CD14-positive monocyte (primary cell): Measurements from ENCODE around the gene BIK. TPM values are rescaled to one million over a fixed set of nuclear protein-coding genes. Genes with fewer than 3 reads are reported as not detected.
A peak's percentile ranks its signal among the peaks of the same experiment; 100 is the strongest.

Experiments
- DNase-seq, 3 donors: peaks; one replicate each; pipeline ENCODE4 v3.0.0-alpha.2; 2011 to 2022
- H2AFZ ChIP-seq: 2 replicates; pipeline ENCODE4 v1.6.0; 2012; ENCODE audit warnings: mild to moderate bottlenecking, low read depth, low read length, inconsistent platforms; ENCODE audit not compliant: insufficient read depth, poor library complexity, severe bottlenecking
- H3K27ac ChIP-seq, 2 donors: 1 replicate in 1 of 2; 2 replicates in 1 of 2; pipeline ENCODE4 v1.5.1; 2012 to 2013; ENCODE audit warnings: low read length in 2 of 2, control low read depth in 1 of 2, inconsistent platforms in 1 of 2, low read depth in 1 of 2, mild to moderate bottlenecking in 1 of 2
- H3K27me3 ChIP-seq, 2 donors: one replicate each; pipeline versions ENCODE4 v1.6.0 to v1.6.1; 2011 to 2013; ENCODE audit warnings: low read length in 2 of 2; ENCODE audit not compliant: control insufficient read depth in 2 of 2, insufficient read depth in 2 of 2
- H3K36me3 ChIP-seq, 2 donors: replicated peaks in 1 of 2; 1 replicate in 1 of 2; 2 replicates in 1 of 2; pipeline versions ENCODE4 v1.5.1 to v1.6.1; 2012 to 2013; ENCODE audit warnings: low read length in 2 of 2, control low read depth in 1 of 2, inconsistent platforms in 1 of 2, mild to moderate bottlenecking in 1 of 2; ENCODE audit not compliant: insufficient read depth in 2 of 2, control insufficient read depth in 1 of 2
- H3K4me1 ChIP-seq, 2 donors: 1 replicate in 1 of 2; 2 replicates in 1 of 2; pipeline versions ENCODE4 v1.5.1 to v1.6.1; 2012 to 2013; ENCODE audit warnings: low read length in 2 of 2, control low read depth in 1 of 2, inconsistent platforms in 1 of 2, mild to moderate bottlenecking in 1 of 2, moderate library complexity in 1 of 2; ENCODE audit not compliant: insufficient read depth in 2 of 2, control insufficient read depth in 1 of 2
- H3K4me2 ChIP-seq: replicated peaks from 2 replicates; pipeline ENCODE3; 2012; ENCODE audit warnings: low read length, moderate library complexity, mild to moderate bottlenecking; ENCODE audit not compliant: poor library complexity, severe bottlenecking; ENCODE audit errors: extremely low read depth
- H3K4me3 ChIP-seq, 3 experiments: fragments of 200-600 bp in 1 of 3; sonication (generic) in 1 of 3; replicated peaks in 1 of 3; 1 replicate in 2 of 3; 2 replicates in 1 of 3; pipeline ENCODE4 v1.5.1; 2011 to 2013; ENCODE audit warnings: low read length in 3 of 3, mild to moderate bottlenecking in 3 of 3, control low read depth in 2 of 3, low read depth in 2 of 3, inconsistent platforms in 1 of 3, moderate library complexity in 1 of 3
- H3K79me2 ChIP-seq: 2 replicates; pipeline ENCODE4 v1.6.0; 2012; ENCODE audit warnings: mild to moderate bottlenecking, control low read depth, inconsistent platforms, low read length, moderate library complexity; ENCODE audit not compliant: insufficient read depth
- H3K9ac ChIP-seq: 2 replicates; pipeline ENCODE4 v1.6.0; 2017; ENCODE audit warnings: low read length, mild to moderate bottlenecking; ENCODE audit not compliant: insufficient read depth, poor library complexity, severe bottlenecking
- H3K9me3 ChIP-seq, 2 donors: replicated peaks in 1 of 2; 1 replicate in 1 of 2; 2 replicates in 1 of 2; pipeline versions ENCODE4 v1.5.1 to v1.6.1; 2012 to 2013; ENCODE audit warnings: low read length in 2 of 2, control low read depth in 1 of 2; ENCODE audit not compliant: control insufficient read depth in 1 of 2, insufficient read depth in 1 of 2
- H4K20me1 ChIP-seq: 2 replicates; pipeline ENCODE4 v1.6.0; 2012; ENCODE audit warnings: mild to moderate bottlenecking, low read length, control low read depth, moderate library complexity; ENCODE audit not compliant: insufficient read depth
- H3K27ac Mint-ChIP-seq, 7 donors: one replicate each; pipeline ENCODE4 v1.8.0; 2020; ENCODE audit warnings: mild to moderate bottlenecking in 7 of 7, mixed read lengths in 7 of 7, moderate library complexity in 6 of 7, inconsistent platforms in 2 of 7
- H3K27me3 Mint-ChIP-seq, 3 donors: one replicate each; pipeline ENCODE4 v1.8.0; 2021 to 2022; ENCODE audit warnings: low read depth in 3 of 3, mild to moderate bottlenecking in 3 of 3, mixed read lengths in 3 of 3, moderate library complexity in 3 of 3, inconsistent platforms in 1 of 3
- H3K36me3 Mint-ChIP-seq, 2 donors: one replicate each; pipeline ENCODE4 v1.8.0; 2020; ENCODE audit warnings: mixed read lengths in 2 of 2, inconsistent platforms in 1 of 2, mild to moderate bottlenecking in 1 of 2
- H3K4me1 Mint-ChIP-seq: one replicate; pipeline ENCODE4 v1.8.0; 2020; ENCODE audit warnings: mild to moderate bottlenecking, mixed read lengths
- H3K4me3 Mint-ChIP-seq, 2 donors: one replicate each; pipeline ENCODE4 v1.8.0; 2020; ENCODE audit warnings: mild to moderate bottlenecking in 2 of 2, mixed read lengths in 2 of 2, moderate library complexity in 1 of 2
- H3K9me3 Mint-ChIP-seq, 7 donors: one replicate each; pipeline ENCODE4 v1.8.0; 2020 to 2022; ENCODE audit warnings: mixed read lengths in 7 of 7, mild to moderate bottlenecking in 6 of 7, moderate library complexity in 6 of 7, inconsistent platforms in 2 of 7
- CTCF ChIP-seq: fragments of 200-600 bp; IDR thresholded peaks from one replicate; pipeline ENCODE4 v1.8.0; 2022; ENCODE audit warnings: antibody characterized with exemption, mild to moderate bottlenecking
- WGBS: methylation state at CpG from one replicate; pipeline ENCODE4 v1.1.5; 2013; ENCODE audit warnings: missing lambda C conversion rate; ENCODE audit not compliant: insufficient coverage; 5-methylcytosine and 5-hydroxymethylcytosine counted together
- intact Hi-C, 2 donors: fragments of 100-400 bp; cut with micrococcal nuclease; formaldehyde crosslinking; loops; one replicate each; pipeline versions ENCODE4 v1.15.0 to v1.15.1; 2023
- polyA plus RNA-seq, 3 donors: library from polyadenylated mRNA; depleted of rRNA in 1 of 3; unstranded in 2 of 3; stranded (reverse) in 1 of 3; fragments of 300-500 nt in 2 of 3; fragments of >200 nt in 1 of 3; fragmentation: Illumina TruSeq in 2 of 3; gene quantifications; 1 replicate in 2 of 3; 2 replicates in 1 of 3; pipeline ENCODE4 v1.2.3, GENCODE V29; 2012 to 2021

BIK gene
- polyA plus RNA-seq, 3 donors: 0.96 to 3.1 (median 3.1) TPM

GRCh38 chr22:43114958-43115357, 4.4 kb downstream of the BIK start:
- no peak for TF ChIP-seq CTCF
- peak overlapping the region in 1 of 7 donors; percentile 85 for H3K27ac Mint-ChIP-seq
- intact Hi-C loops: no loop called here
- peaks cover 54 to 65% of the 10 kb centered on the region in 2 donors for H3K4me1 ChIP-seq
- H3K4me2 ChIP-seq: no peak overlapping the region
- H2AFZ ChIP-seq: no peak overlapping the region
- H4K20me1 ChIP-seq: no peaks in the 10 kb centered on the region
- 69% methylated on average over 5 of the region's 5 CpGs for WGBS
- H3K27ac ChIP-seq: no peak overlapping the region
- no peaks in the 10 kb centered on the region for H3K9me3 ChIP-seq
- H3K79me2 ChIP-seq: no peaks in the 10 kb centered on the region
- peaks cover 0 to 11% (median 0%) of the 10 kb centered on the region in 7 donors for H3K9me3 Mint-ChIP-seq
- peaks cover 53% of the 10 kb centered on the region for H3K4me1 Mint-ChIP-seq
- peaks cover 5 to 29% of the 10 kb centered on the region in 2 donors for H3K27me3 ChIP-seq
- no peak for DNase-seq
- H3K4me3 ChIP-seq: no peak overlapping the region
- H3K4me3 Mint-ChIP-seq: no peak overlapping the region
- H3K36me3 ChIP-seq: no peaks in the 10 kb centered on the region
- H3K36me3 Mint-ChIP-seq: peaks cover 2% of the 10 kb centered on the region in 2 donors
- H3K9ac ChIP-seq: no peak overlapping the region
- H3K27me3 Mint-ChIP-seq: peaks cover 26 to 39% (median 30%) of the 10 kb centered on the region in 3 donors

- H3K79me2 ChIP-seq: no peaks in the 10 kb centered on the region
- no peak overlapping the region for H3K4me3 Mint-ChIP-seq
- WGBS: 94% methylated on average over 6 of the region's 7 CpGs
- H3K36me3 Mint-ChIP-seq: peaks cover 0 to 2% of the 10 kb centered on the region in 2 donors
- H3K27ac Mint-ChIP-seq: no peak overlapping the region
- no peak for TF ChIP-seq CTCF
- peaks cover 0 to 14% of the 10 kb centered on the region in 2 donors for H3K27me3 ChIP-seq
- no peak for DNase-seq
- no peaks in the 10 kb centered on the region for H3K9me3 ChIP-seq
- intact Hi-C loops: no loop called here
- H3K36me3 ChIP-seq: no peaks in the 10 kb centered on the region
- H3K4me2 ChIP-seq: no peak overlapping the region
- H3K4me1 Mint-ChIP-seq: peaks cover 50% of the 10 kb centered on the region
- peaks cover 19 to 22% (median 19%) of the 10 kb centered on the region in 3 donors for H3K27me3 Mint-ChIP-seq
- no peak overlapping the region for H3K9ac ChIP-seq
- no peak overlapping the region for H3K4me3 ChIP-seq
- H3K9me3 Mint-ChIP-seq: peaks cover 0 to 4% (median 0%) of the 10 kb centered on the region in 7 donors
- no peak overlapping the region for H3K27ac ChIP-seq
- H3K4me1 ChIP-seq: peaks cover 44 to 55% of the 10 kb centered on the region in 2 donors
- H4K20me1 ChIP-seq: no peaks in the 10 kb centered on the region
- no peak overlapping the region for H2AFZ ChIP-seq
Measured at GRCh38 chr22:43116932-43117331, 6.4 kb downstream of the BIK start.
